Left renal pelvis (tissue), 4 donors: ENCODE results near the gene ARHGEF19. TPM values are rescaled to one million over a fixed set of nuclear protein-coding genes. Genes with fewer than 3 reads are reported as not detected.

Experiments
- DNase-seq, 4 donors: peaks; one replicate each; pipeline ENCODE4 v3.0.0-alpha.2; 2013; ENCODE audit warnings: low read depth in 4 of 4, low spot score in 3 of 4
- polyA plus RNA-seq, 4 donors: library from polyadenylated mRNA; unstranded; fragments of 120-200 nt; gene quantifications; one replicate each; pipeline ENCODE4 v1.2.1, GENCODE V29; 2013; ENCODE audit not compliant: insufficient read length in 4 of 4

The ARHGEF19 gene
- polyA plus RNA-seq, 4 donors: 7.3 to 28.2 (median 18.9) TPM

GRCh38 chr1:16153999-16154673 is 58.3 kb downstream of the ARHGEF19 start:
- no peak for DNase-seq

DNA sequence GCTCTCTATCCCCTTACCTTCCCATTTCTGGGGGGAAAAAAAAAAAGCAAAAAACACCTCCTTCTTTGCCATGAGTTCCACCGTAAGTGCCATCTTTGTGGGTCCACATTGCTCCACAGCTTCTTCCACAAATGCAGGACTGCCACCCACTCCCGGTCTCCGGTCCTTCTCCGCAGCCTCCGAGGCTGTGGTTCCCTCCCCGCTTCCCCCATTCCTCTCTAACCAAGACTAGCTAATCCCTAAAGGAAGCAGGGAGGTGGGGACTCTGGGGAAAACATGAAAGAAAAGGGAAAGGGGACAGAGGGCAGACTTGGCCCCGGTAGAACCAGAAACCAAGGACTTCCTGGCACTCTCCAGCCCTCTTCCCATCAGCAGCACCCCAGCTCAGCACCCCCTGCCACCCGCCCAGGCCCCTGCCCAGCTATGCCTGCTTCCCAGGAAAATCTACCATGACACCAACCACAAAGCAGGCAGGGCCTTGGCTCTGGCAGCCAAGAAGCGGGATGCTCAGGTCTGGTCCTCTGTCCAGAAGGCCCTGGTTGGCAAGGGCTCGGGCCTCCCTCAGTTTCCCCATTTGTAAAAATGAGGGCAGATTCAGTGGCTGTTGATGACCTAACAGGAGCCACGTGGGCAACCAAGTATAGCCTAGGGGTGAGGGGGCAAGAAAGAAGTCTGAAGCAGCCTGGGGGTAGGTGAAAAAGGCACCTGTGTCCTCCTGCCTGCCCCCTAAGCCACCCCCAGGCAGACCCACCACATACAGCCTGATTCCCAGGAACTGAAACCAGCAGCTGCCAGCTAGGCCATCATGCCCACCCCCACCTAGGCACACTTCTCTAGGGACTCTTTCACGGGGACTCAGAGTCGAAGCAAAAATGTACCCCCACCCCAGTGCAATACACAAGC is 59.1 kb downstream of the ARHGEF19 start:
- DNase-seq: no peak

DNA sequence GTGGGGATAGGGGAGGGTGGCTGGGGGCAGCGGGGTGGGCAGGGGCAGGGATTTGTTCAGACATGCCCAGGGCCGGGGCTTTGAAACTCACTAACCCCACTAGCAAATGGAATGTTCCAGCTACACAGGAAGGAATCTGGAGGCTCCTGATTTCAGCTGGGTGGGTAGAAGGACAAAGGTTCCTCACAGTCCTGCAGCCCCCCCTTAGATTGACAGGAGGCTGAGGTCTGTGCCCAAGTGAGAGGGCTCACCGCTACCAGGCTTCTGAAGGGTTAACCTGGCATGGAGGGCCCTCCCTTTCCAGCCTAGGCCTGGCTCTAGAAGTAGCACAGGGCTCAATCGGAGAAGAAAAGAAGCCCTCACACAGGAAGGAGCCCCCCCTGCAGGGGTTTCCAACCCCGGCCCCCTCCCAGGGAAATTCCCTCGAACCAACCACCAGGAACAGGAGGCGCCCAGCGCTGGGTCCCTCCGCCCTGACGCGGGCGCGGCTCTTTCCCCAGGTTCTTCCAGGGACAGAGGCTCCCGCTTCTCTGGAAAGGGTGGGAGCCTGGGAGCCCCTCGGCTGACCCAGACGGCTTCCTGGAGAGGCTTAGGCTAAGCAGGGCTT is 59.9 kb downstream of the ARHGEF19 start:
- DNase-seq: no peak

- DNase-seq: no peak
Observed at GRCh38 chr1:16151995-16152384, 60.5 kb downstream of the ARHGEF19 start.

GRCh38 chr1:16151196-16151994 is 61.1 kb downstream of the ARHGEF19 start:
- DNase-seq: no peak

DNA sequence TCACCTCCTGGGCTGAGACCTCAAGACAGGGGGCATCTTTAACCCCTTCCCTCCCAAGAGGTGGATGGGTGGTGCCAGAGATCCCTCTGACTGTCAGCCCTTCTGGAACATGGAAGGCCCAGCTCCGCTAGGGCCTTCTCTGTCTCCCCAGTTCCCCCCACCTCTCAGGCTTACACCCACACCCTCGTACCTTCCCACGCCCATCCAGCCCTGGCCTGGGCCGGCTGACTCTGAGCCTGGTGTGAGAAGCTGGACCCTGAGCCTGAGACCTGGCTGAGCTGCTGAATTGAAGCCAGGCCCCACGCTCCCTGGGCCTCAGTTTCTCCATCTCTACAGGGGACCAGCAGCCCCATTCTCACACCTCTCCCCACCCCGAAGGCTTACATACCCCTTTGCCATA is 61.9 kb downstream of the ARHGEF19 start:
- no peak for DNase-seq

GRCh38 chr1:16149702-16150488 is 62.6 kb downstream of the ARHGEF19 start:
- DNase-seq: no peak

DNA sequence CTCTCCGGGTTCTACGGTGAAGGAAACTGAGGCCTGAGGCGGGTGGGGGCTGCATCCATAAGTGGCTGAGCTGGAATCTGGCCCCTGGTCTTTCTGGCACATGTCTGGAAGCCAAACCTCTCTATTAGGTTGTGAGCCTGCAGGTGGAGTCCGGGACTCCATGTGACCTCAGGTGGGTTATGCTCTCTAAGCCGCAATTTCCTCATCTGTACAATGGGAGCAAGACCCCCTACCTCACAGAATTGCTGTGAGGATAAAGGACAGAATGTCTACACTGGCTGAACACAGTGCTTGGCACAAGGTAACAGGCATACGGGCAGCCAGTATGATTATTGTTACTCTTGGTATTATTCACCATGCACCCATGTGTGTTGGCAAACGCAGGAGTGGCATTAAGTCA is 63.3 kb downstream of the ARHGEF19 start:
- no peak for DNase-seq

DNA sequence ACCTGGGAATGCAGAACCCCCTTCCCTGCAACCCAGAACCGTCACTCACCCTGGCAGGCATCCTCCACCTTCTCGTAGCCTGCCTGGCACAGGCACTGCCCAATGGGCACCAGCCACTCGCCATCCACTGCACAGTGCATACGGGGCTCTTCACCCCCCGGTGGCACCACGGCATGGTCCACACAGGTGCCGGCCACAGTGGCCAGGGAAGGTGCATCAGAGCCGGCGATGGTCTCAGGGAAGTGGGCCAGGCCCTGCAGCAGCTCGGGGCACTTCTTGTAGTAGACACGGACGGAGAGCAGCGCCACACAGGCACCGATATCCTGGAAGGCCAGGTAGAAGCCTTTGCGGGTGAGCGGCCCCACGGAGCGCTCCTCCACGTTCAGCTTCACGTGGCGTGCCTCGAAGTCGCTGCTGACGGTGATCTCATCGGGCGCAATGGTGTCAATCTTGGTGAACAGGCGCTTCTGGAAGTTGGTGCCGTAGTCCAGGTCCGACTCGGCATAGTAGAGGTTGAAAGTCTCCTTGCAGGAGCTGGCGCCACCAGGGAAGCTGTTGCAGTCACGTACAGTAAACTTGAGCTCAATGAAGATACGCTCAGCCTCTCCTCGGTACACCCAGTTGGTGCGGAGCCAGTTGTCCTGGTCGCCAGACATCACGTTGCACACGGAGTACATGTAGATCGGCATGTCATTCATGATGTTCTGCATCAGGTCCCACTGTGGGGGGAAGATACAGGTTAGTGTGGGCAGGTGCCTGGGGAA is 63.9 kb downstream of the ARHGEF19 start:
- DNase-seq: no peak

Other genes with a start within 250 kb of the ARHGEF19 start
- 10 to 100 TPM; 26.7 to 40.9 (median 28.5) TPM for gene ZBTB17, start 236.6 kb downstream of the ARHGEF19 start, polyA plus RNA-seq
- gene SRARP, start 208.4 kb downstream of the ARHGEF19 start, polyA plus RNA-seq: under 1 TPM in 3 of 4 donors, not detected in 1; 0.07 to 0.18 (median 0.07) TPM
- 1 to 10 TPM; 4.1 to 5.7 (median 4.3) TPM for gene HSPB7, start 194.6 kb downstream of the ARHGEF19 start, polyA plus RNA-seq
- 10 to 100 TPM in 3 of 4 donors, under 1 TPM in 1; 1.00 to 22.4 (median 16.8) TPM for gene CLCNKA, start 190.6 kb downstream of the ARHGEF19 start, polyA plus RNA-seq
- gene CLCNKB, start 168.9 kb downstream of the ARHGEF19 start, polyA plus RNA-seq: 10 to 100 TPM in 3 of 4 donors, 1 to 10 TPM in 1; 1.9 to 63.6 (median 37.5) TPM
- gene FAM131C, start 139.0 kb downstream of the ARHGEF19 start, polyA plus RNA-seq: 1 to 10 TPM in 3 of 4 donors, not detected in 1; 1.6 to 1.8 (median 1.7) TPM
- 10 to 100 TPM in 3 of 4 donors, 1 to 10 TPM in 1; 5.7 to 23.4 (median 16.2) TPM for gene EPHA2, start 56.6 kb downstream of the ARHGEF19 start, polyA plus RNA-seq
- gene CPLANE2, start 24.5 kb upstream of the ARHGEF19 start, polyA plus RNA-seq: 1 to 10 TPM; 4.2 to 6.6 (median 4.8) TPM
- 10 to 100 TPM; 17.7 to 23.1 (median 20.4) TPM for gene FBXO42, start 139.8 kb upstream of the ARHGEF19 start, polyA plus RNA-seq
- gene SZRD1, start 154.6 kb upstream of the ARHGEF19 start, polyA plus RNA-seq: 100 to 1,000 TPM in 3 of 4 donors, 10 to 100 TPM in 1; 97.1 to 115 (median 105) TPM
- under 1 TPM in 3 of 4 donors, not detected in 1; 0.12 to 0.17 (median 0.15) TPM for gene SPATA21, start 224.8 kb upstream of the ARHGEF19 start, polyA plus RNA-seq
- 10 to 100 TPM; 65.4 to 70.4 (median 67.9) TPM for gene NECAP2, start 228.1 kb upstream of the ARHGEF19 start, polyA plus RNA-seq